H7 (cell line): ENCODE data around the gene KLF5. TPM values are rescaled to one million over a fixed set of nuclear protein-coding genes. Genes with fewer than 3 reads are reported as not detected.
"Not testable (repeated sequence)": the region's sequence is repeated elsewhere in the genome, so short reads cannot be mapped to it uniquely, and the experiment has no call there.

Source experiments
- DNase-seq: peaks from one replicate; pipeline ENCODE4 v3.0.0; 2012
- H3K27me3 ChIP-seq: 2 replicates; pipeline ENCODE4 v1.6.0; 2011; ENCODE audit warnings: mild to moderate bottlenecking, low read length; ENCODE audit not compliant: control insufficient read depth, insufficient read depth
- H3K36me3 ChIP-seq: replicated peaks from 2 replicates; pipeline ENCODE4 v1.5.1; 2011; ENCODE audit warnings: low read length; ENCODE audit not compliant: control insufficient read depth, insufficient read depth
- H3K4me3 ChIP-seq: 2 replicates; pipeline ENCODE4 v1.5.1; 2011; ENCODE audit warnings: low read depth, mild to moderate bottlenecking, control low read depth, low read length, moderate library complexity; ENCODE audit not compliant: insufficient read depth
- total RNA-seq: library from RNA; depleted of rRNA; stranded (reverse); fragments of >200 nt; shearing (Covaris generic); gene quantifications from 2 replicates; pipeline ENCODE4 v1.2.3, GENCODE V29; 2014; rRNA removed

KLF5 gene
- total RNA-seq: 1.5 and 3.8 TPM in 2 replicates

DNA sequence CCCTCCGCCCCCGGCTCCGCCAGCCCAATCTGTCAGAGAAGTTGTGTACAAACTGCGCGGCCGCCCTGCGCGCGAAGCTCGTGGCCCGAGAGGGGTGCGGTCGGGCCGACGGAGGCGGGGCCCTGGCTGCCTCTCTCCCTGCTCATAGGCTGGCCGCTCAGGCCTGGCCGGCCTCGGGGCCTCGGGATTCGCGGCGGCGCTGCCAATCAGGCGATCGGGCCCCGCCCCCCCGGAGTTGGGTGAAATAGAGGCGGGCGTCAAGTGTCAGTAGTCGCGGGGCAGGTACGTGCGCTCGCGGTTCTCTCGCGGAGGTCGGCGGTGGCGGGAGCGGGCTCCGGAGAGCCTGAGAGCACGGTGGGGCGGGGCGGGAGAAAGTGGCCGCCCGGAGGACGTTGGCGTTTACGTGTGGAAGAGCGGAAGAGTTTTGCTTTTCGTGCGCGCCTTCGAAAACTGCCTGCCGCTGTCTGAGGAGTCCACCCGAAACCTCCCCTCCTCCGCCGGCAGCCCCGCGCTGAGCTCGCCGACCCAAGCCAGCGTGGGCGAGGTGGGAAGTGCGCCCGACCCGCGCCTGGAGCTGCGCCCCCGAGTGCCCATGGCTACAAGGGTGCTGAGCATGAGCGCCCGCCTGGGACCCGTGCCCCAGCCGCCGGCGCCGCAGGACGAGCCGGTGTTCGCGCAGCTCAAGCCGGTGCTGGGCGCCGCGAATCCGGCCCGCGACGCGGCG lies at the start of gene KLF5:
KLF5 (plus strand) TSS at position 270 of the 724 bp plus-strand sequence; CDS start at position 593, 323 bp downstream.
- H3K36me3 ChIP-seq: no peaks in the 10 kb centered on the region; the same call in 1 of the 2 replicates
- peaks cover 46% of the 10 kb centered on the region for H3K27me3 ChIP-seq
- H3K4me3 ChIP-seq: peak within 1 kb of the TSS; percentile 71
- peak; percentile 99 for DNase-seq

DNA sequence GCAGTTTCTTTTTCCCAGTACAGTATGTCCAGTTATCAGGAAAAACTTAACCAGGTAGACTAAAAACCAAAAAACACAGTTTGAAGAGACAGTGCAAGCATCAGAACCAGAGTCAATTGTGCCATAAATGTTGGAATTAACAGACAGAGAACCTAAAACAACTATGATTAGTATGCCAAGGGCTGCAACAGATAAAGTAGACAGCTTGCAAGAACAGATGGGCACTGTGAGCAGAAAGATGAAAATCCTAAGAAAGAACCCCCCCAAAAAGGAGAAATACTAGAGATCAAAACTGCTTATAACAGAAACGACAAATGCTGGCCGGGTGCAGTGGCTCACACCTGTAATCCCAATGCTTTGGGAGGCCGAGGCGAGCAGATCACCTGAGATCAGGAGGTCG lies 47.1 kb upstream of the KLF5 start:
- no peak for DNase-seq
- Histone ChIP-seq H3K4me3 (no peak overlapping the region), H3K27me3 (no peaks in the 10 kb centered on the region), H3K36me3 (no peaks in the 10 kb centered on the region)

DNA sequence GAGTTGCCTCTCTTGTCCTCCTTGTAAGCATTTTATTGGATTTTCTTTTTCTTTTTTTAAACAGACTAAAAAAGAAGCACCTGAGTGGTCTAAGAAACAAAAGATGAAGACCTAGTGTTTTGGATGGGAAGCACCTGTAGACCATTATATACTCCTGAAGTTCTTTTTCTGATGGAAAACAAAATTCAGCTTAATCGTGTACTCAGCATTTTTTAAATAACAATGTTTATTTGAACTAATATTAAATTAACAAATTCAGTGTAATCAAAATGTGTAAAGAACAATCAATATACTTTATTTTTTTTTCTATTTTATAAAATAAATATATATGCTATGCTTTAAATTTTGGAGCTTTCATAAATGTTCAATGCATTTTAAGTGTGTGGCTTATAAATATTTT lies 43.0 kb upstream of the KLF5 start:
- Histone ChIP-seq H3K4me3 (no peak overlapping the region), H3K27me3 (no peaks in the 10 kb centered on the region), H3K36me3 (no peaks in the 10 kb centered on the region)
- no peak for DNase-seq

DNA sequence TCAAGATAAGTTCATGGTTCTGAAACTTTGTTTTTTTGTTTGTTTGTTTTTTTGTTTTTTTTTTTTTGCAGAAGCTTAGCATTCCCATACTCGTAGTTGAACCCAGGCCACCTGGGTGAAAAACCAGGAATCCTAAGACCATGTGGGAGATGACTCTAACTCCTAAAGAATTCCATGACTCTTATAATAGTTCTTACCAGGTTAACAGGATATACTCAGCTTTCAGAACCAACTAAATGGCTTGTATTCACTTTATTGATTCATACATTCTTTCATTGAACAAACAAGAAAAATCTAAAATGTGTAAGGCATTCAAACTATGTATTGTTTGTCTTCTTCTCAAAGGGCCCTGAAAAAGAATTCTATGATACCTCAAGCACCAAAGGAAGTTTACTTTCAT lies 40.5 kb upstream of the KLF5 start:
- H3K27me3 ChIP-seq: no peaks in the 10 kb centered on the region
- DNase-seq: no peak
- H3K36me3 ChIP-seq: no peaks in the 10 kb centered on the region

DNA sequence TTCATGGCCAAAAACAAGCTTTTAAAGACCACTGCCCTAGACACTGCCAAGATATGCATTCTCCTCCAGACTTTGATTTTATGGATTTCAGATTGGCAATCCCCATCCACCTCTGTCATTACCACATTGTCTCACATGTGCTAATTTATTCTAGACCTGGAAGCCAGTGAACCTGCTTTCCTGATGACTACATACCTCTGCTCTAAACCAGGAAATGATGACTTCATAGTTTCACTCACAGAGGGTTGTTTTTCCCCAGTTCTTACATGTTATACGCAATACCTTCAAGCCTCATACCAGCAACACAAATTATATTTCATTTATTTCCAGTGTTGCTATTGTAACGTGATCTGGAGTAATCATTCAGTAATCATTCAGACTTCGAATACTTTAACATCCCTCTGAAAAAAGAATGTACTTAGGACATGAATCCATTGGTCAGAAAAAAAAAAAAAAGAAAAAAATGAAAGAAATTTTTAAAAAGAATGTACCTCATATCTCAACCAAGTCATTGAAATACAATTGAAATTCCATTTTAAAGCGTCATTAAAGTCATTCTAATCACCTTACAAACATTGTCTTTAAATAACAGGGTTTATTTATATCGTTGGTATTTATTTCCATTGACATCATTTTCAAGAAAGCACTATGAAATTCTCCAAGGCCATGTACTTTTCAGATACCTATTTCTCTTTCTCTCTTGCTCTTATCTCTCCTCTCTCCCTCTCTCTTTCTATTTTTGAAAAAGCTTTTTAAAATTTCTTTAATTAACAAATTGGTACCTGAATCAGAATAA lies 33.4 kb upstream of the KLF5 start:
- DNase-seq: no peak

More for the DNA sequence above, 40.5 kb upstream of the KLF5 start:
- H3K4me3 ChIP-seq: no peak overlapping the region

DNA sequence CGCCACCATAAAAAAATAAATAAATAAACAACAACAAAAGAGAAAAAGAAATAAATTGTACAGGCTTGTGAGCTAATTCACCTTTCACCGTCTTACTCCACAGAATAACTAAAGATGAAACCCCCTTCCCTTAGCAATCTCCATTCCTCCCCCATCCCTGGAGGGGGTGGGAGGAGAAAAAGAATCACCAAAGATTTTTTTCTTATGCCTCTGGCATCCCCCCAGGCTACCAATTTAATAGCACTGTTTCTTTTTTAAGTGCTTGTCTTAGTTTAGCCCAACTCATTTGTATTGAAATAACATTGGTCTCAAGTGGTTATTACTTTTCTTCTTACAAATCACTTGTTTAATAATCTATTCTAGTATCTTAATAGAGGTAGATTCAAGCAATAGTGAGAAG lies 23.9 kb upstream of the KLF5 start:
- Histone ChIP-seq H3K27me3 (peaks cover 2% of the 10 kb centered on the region; the same call in 1 of the 2 replicates), H3K4me3 (no peak overlapping the region), H3K36me3 (no peaks in the 10 kb centered on the region)
- DNase-seq: no peak

More for the DNA sequence above, 33.4 kb upstream of the KLF5 start:
- Histone ChIP-seq H3K27me3 (no peaks in the 10 kb centered on the region), H3K4me3 (no peak overlapping the region), H3K36me3 (no peaks in the 10 kb centered on the region)

DNA sequence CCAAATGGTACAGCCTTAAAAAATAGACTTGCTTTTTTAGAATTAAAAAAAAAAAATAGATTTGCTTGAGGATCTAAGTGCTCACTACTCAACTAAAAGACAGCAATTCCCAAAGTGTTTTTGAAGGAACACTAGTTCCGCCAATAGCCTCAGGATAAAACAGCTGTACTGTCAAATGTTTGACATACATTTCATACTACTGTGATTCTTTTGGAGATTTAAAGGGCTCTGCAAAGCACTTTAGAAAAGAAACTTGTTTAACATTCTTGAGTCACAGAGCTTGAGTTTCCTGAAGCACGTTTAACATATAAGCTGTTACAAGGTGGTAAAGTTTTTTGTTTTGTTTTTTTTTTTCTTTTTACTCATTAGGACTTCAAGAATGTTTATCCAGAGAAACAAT lies 23.1 kb upstream of the KLF5 start:
- no peak for DNase-seq
- Histone ChIP-seq H3K4me3 (no peak overlapping the region), H3K36me3 (no peaks in the 10 kb centered on the region), H3K27me3 (peaks cover 2% of the 10 kb centered on the region; the same call in 1 of the 2 replicates)

DNA sequence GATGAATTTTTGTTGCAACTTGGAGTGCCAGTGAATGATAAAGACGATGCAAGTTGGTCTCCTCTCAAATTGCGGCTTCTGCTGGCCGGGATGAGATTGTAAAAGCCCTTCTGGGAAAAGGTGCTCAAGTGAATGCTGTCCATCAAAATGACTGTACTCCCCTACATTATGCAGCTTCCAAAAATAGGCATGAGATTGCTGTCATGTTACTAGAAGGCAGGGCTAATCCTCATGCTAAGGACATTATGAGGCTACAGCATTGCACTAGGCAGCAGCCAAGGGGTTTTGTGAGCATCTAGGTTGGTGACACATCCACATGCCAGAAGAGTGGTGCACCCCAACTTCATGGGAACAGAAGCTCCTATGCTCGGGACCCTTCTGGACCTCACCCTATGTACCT lies 22.2 kb upstream of the KLF5 start:
- peaks cover 2% of the 10 kb centered on the region; the same call in 1 of the 2 replicates for H3K27me3 ChIP-seq
- no peak overlapping the region for H3K4me3 ChIP-seq
- DNase-seq: no peak
- no peaks in the 10 kb centered on the region for H3K36me3 ChIP-seq

DNA sequence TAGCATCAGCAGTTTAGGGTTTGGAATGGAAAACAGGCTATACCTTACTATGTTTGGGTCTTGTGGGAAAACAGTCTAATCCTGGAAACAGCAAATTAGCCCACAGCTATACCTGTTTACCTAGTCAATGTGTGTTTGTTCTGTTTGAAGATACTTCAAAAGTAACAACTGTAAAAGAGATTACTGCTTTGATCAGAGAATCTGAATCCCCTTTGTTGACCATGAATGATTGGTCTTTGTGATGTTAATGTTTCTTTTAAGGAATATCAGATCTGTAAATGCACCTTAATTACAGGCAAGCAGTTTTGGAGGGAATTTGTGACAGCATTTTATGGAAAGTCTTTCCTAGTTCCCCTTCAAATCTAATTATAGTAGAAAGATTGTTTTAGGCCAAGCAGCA lies 20.7 kb upstream of the KLF5 start:
- H3K36me3 ChIP-seq: no peaks in the 10 kb centered on the region
- H3K4me3 ChIP-seq: no peak overlapping the region
- no peak for DNase-seq
- peaks cover 2% of the 10 kb centered on the region; the same call in 1 of the 2 replicates for H3K27me3 ChIP-seq

DNA sequence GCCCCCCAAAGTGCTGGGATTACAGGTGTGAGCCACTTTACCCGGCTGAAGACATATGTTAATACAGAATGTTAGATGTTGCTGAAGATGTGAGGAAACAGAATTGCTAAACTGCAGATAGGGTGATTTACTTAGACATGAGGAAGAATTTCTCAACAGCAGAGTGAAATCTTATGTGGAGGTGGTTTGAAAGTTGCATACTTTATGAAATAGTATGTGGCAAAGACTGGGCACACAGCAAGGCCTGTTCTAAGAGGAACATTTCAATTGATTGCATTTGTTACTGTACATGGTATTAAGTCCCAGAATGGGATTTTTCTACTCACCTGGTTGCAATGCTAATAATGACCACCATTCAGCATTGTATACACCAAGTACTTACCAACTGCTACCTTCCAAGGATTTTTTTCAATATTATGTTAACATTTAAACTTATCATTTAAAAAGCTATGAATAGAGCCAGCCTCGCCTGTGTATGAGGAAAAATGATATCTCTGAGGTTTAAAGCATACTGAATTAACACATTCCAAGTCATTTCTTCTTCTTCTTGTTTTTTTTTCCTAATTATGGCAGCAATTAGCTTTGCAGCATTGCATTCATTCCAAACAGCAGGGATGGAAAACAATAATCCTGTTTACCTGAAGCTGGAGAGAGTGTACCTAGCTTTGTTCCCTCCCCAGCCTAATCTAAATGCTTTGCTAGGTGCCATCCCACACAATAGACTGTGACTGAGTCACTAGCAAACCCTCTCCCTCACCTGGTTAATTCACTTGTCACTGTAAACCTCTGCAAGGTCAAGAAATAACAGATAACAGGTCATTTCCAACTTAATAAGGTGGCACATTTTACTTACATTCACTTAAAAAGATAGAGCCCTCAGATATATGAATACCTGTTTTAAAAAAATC lies 19.4 kb upstream of the KLF5 start:
- no peak overlapping the region for H3K4me3 ChIP-seq
- peaks cover 2% of the 10 kb centered on the region; the same call in 1 of the 2 replicates for H3K27me3 ChIP-seq
- H3K36me3 ChIP-seq: no peaks in the 10 kb centered on the region
- DNase-seq: peak; percentile 39

DNA sequence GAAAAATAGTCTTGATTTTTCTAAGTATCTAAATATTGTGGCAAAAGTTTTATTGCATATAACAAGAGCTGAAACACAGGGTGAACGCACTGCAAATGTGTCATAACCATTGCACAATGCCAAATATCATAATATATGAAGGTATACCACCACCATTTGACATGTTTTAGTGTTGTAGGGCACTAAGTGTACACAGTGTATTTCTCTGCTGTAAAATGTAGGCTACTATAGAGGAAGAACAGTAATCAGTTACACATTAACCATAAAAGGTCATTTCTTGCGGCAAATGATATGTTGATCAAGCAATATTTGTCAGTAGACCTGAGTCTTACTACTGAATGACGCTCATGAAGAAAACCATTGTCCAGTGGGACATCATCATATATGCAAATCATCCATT lies 18.3 kb upstream of the KLF5 start:
- DNase-seq: no peak
- Histone ChIP-seq H3K36me3 (no peaks in the 10 kb centered on the region), H3K4me3 (no peak overlapping the region), H3K27me3 (peaks cover 2% of the 10 kb centered on the region; the same call in 1 of the 2 replicates)

DNA sequence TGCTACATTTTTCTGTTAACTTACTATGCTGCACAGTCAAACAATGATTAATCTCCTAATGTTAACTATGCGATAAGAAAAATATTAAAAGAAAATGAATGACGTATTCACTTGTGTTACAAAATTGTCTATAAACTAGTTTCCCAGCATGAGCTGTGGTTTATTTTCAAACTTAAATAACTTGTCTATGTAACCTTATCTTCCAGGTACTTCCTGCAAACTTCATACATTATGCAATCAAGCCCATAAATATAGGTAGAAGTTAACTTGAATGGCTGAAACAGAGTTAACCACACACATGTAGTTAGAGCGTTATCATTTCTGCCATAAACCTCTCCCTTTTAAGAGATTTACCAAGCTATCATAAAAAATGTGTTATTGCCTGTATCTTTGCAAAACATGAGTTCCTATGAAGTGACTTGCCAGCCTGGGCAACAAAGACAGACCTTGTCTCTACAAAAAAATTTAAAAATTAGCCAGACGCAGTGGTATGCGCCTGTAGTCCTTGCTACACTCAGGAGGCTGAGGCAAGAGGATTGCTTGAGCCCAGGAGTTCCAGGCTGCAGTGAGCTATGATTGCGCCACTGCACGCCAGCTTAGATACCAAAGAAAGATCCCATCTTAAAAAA lies 17.7 kb upstream of the KLF5 start:
- Histone ChIP-seq H3K4me3 (no peak overlapping the region), H3K36me3 (no peaks in the 10 kb centered on the region), H3K27me3 (peaks cover 2% of the 10 kb centered on the region; the same call in 1 of the 2 replicates)
- DNase-seq: no peak

DNA sequence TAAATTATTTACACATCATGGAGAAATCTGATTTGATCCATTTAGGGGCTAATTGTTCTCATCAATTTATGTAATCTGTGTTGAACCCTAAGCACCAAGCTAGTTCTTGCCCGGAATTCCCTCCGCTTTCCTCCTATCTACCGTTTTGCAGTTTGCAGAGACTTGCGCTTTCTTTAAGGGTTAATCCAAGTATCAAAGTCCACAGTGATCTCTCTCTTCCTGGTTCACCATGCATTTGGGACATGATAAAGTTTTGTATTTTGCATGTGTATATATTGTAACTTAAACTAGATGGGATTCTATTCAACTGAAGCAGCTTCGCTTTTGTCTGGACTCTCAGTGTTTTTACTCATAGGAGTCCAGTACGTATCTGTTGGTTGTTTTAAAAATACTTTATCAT lies 13.8 kb upstream of the KLF5 start:
- Histone ChIP-seq H3K4me3 (no peak overlapping the region), H3K36me3 (no peaks in the 10 kb centered on the region), H3K27me3 (no peaks in the 10 kb centered on the region)
- DNase-seq: no peak

DNA sequence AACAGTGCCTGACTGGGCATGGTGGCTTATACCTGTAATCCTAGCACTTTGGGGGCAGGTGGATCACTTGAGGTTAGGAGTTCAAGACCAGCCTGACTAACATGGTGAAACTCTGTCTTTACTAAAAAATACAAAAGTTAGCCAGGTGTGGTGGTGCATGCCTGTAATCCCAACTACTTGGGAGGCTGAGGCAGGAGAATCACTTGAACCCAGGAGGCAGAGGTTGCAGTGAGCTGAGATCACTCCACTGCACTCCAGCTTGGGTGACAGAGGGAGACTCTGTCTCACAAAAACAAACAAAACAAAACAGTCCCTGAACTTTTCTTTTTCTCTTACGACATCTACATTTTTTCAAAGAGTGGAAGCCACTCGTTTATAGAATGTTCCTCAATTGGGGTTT lies 10.2 kb upstream of the KLF5 start:
- H3K27me3 ChIP-seq, H3K4me3 ChIP-seq, H3K36me3 ChIP-seq, DNase-seq: not testable (repeated sequence)
